Measurements from ENCODE around the gene ARAP1.

DNA sequence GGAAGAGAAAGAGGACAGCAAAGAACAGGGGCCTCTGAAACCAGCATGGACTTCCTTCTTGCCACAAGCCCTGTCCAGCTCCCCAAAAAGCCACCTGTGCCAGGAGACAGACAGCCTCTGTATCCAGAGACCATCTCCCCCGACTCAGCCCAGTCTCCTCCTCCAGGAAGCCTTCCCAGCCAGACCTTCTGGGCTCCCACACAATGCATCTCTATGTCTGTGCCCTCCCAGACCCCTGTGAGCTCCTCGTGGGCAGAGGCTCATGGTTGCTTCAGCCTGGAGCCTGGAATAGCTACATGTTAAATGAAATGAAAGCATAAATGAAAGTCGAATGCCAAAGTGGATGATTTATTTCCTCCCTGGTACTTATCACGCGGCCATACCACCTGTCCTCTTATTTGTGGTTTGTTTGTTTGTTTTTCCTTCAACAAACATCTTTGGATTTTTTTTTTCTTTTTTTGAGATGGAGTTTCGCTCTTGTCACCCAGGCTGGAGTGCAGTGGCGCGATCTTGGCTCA lies 7.3 kb upstream of the ARAP1 start:
- no peak for TF ChIP-seq CTCF (IDR thresholded peaks at IDR 0.05)
- no peak for TF ChIP-seq EZH2 (IDR thresholded peaks at IDR 0.05)
